HEK293T (cell line): ENCODE data around the gene TBRG4.

ENCODE experiments used
- ARNT ChIP-seq: fragments of 450-650 bp; IDR thresholded peaks from 2 replicates; pipeline ENCODE4 v1.6.1; 2017; ENCODE audit warnings: mild to moderate bottlenecking
- BHLHE40 ChIP-seq: fragments of 450-650 bp; IDR thresholded peaks from 2 replicates; pipeline ENCODE4 v1.6.1; 2016; ENCODE audit warnings: mild to moderate bottlenecking, moderate library complexity, borderline replicate concordance
- CTBP1 ChIP-seq: fragments of 450-650 bp; IDR thresholded peaks from 2 replicates; pipeline ENCODE4 v1.6.1; 2016; ENCODE audit warnings: borderline replicate concordance
- ELF4 ChIP-seq: fragments of 450-650 bp; IDR thresholded peaks from 2 replicates; pipeline ENCODE4 v1.6.1; 2017; ENCODE audit warnings: antibody characterized with exemption
- FOXA1 ChIP-seq: fragments of 450-650 bp; IDR thresholded peaks from 2 replicates; pipeline ENCODE4 v1.6.1; 2016; ENCODE audit warnings: mild to moderate bottlenecking
- FOXK2 ChIP-seq: fragments of 450-650 bp; IDR thresholded peaks from 2 replicates; pipeline ENCODE4 v1.6.1; 2016; ENCODE audit warnings: mild to moderate bottlenecking
- FOXM1 ChIP-seq: fragments of 450-650 bp; IDR thresholded peaks from 2 replicates; pipeline ENCODE4 v1.6.1; 2017; ENCODE audit warnings: mild to moderate bottlenecking, borderline replicate concordance
- HDGF ChIP-seq: fragments of 450-650 bp; IDR thresholded peaks from 2 replicates; pipeline ENCODE4 v1.6.1; 2017; ENCODE audit warnings: antibody characterized with exemption, borderline replicate concordance
- LEF1 ChIP-seq: fragments of 450-650 bp; IDR thresholded peaks from 2 replicates; pipeline ENCODE4 v1.6.1; 2017; ENCODE audit warnings: mild to moderate bottlenecking, borderline replicate concordance
- PKNOX1 ChIP-seq: fragments of 450-650 bp; IDR thresholded peaks from 2 replicates; pipeline ENCODE4 v1.6.1; 2016
- SP1 ChIP-seq: fragments of 450-650 bp; IDR thresholded peaks from 2 replicates; pipeline ENCODE4 v1.6.1; 2017
- TARDBP ChIP-seq: fragments of 450-650 bp; IDR thresholded peaks from 2 replicates; pipeline ENCODE4 v1.6.1; 2016
- ZNF384 ChIP-seq: fragments of 450-650 bp; IDR thresholded peaks from 2 replicates; pipeline ENCODE4 v1.6.1; 2016

- TF ChIP-seq TARDBP, result no peak
- TF ChIP-seq ELF4, result no peak
- no peak for TF ChIP-seq FOXM1
- TF ChIP-seq ARNT, result no peak
- TF ChIP-seq HDGF, result no peak
- no peak for TF ChIP-seq FOXK2
- no peak for TF ChIP-seq PKNOX1
- TF ChIP-seq ZNF384, result no peak
- TF ChIP-seq SP1, result no peak
- no peak for TF ChIP-seq FOXA1
- no peak for TF ChIP-seq BHLHE40
- TF ChIP-seq CTBP1, result no peak
- TF ChIP-seq LEF1, result no peak
Measured at GRCh38 chr7:45064047-45064725, 47.3 kb downstream of the TBRG4 start.
